ENCODE results near the gene APMAP. TPM values are rescaled to one million over a fixed set of nuclear protein-coding genes. Genes with fewer than 3 reads are reported as not detected.

APMAP gene
- total RNA-seq, 1 donor from 2014 or later, result 47.3 TPM

- peak; percentile 69 for ATAC-seq
- intact Hi-C loops (cut with DNase I), result loop anchor here (5.0 to 10.0 kb wide), 3 partner anchors 38 to 180 kb away; no protein-coding TSS in a partner anchor
These were observed 2.2 kb upstream of the APMAP start for GRCh38 chr20:24994470-24995368.

GRCh38 chr20:24994186-24994465 is 1.6 kb upstream of the APMAP start:
- intact Hi-C loops (cut with DNase I), result loop anchor here (10.0 kb wide), 1 partner anchor 181 kb away; no protein-coding TSS in a partner anchor
- DNase-seq (ENCODE audit: low spot score), result no peak

More at GRCh38 chr20:24994470-24995368, 2.2 kb upstream of the APMAP start:
- peak; percentile 91 for DNase-seq (ENCODE audit: low spot score)

DNA sequence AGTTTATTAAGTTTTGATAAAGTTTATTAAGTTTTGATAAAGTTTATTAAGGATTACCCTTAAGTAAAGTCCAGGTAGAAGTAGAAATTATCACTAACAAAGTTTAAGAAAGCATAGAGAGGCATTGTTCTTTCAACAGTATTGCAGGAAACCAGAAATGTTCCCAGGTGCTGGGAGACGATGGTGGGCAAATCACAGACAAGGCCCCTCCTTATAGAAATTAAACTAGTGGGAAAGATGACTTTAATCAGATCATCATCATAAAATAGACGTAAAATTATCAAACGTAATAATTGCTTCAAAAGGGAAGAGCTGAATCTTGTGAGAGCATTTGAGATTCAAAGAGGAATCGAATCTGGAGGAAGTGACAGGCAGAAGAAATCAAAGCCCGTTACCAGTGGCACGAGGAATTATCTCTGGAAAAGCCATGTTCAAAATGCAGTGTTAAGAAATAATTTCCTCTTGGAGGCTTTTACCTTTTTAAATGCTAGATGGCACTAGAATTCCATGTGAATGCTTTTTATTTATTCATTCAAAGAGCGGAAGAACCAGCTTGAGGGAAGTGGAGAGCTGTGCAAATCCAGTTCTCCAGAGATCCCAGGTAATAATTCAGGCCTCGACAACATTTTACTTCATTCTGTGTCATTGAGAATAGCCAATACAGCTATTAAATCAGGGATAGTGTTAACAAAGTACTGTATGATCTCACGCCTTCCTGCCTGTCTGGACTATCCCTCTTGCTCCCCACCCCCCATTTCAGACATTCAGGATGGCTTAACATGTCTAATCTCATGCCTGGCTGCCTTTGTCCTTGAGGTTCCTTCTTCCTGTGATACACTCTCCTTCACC is 1.0 kb upstream of the APMAP start:
- DNase-seq (ENCODE audit: low spot score) (peak; percentile 12), ATAC-seq (peak; percentile 59)
- intact Hi-C loops (cut with DNase I), result loop anchor here (10.0 kb wide), 1 partner anchor 181 kb away; no protein-coding TSS in a partner anchor

More at GRCh38 chr20:24994186-24994465, 1.6 kb upstream of the APMAP start:
- ATAC-seq, result no peak

DNA sequence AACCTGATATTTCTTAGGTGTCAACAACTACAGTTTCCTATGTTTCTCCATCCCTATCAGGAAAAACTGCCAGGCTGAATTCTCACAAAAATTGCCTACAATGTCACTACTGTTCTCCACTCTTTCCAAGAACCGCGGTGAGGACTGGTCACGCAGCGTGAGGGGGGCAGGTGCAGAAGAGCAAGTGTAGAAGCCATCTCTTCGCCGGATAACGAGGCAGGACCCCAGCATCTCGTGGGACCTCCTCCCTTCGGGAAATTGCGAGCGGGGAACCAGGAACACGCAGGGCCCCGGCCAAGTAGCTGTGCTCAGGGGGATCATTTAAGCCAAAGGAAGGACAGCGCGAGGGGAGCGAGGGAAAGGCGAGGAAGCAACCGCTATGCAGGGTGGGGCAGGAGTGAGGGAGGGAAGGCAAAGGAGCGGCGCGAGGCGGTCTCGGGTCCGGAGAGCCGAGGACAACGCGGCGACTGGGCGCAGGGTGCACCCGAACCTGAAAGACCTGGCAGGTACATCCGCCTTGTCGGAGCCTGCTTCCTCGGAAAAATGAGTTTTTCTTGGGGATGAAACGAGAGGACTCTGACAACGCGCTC is 559 bp downstream of the APMAP start:
- DNase-seq (ENCODE audit: low spot score) (peak; percentile 68), ATAC-seq (peak; percentile 16)
- intact Hi-C loops (cut with DNase I), result loop anchor here (10.0 kb wide), 1 partner anchor 183 kb away; no protein-coding TSS in a partner anchor

DNA sequence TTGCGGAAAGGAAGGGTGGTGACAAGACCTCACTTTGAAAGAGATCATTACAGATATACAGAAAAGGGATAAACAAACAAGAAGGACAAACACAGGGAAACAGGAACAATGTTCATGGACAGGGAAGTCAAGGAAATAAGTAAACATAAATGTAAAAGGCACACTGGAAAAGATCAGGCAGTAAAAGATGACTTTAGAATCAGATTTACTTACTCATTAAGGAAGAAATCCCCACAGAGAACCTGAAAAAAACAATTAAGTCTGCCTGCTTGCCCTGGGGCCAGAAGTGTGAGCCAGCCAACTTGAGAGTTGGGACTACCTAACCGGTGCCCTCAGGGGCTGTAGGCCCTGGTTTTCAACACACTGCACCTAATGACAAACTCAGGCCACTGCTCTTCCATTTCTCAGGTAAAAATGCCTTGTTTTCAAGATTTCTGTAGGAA is 1.7 kb downstream of the APMAP start:
- DNase-seq (ENCODE audit: low spot score), result peak; percentile 14

GRCh38 chr20:24989162-24989561 is 3.4 kb downstream of the APMAP start:
- intact Hi-C loops (cut with DNase I), result no loop called here
- DNase-seq (ENCODE audit: low spot score), result peak; percentile 23
- no peak for ATAC-seq

More for the DNA sequence above, 1.7 kb downstream of the APMAP start:
- intact Hi-C loops (cut with DNase I), result loop anchor here (10.0 kb wide), 1 partner anchor 184 kb away; no protein-coding TSS in a partner anchor
- no peak for ATAC-seq

GRCh38 chr20:24987873-24988835 is 4.4 kb downstream of the APMAP start:
- intact Hi-C loops (cut with DNase I), result no loop called here
- DNase-seq (ENCODE audit: low spot score) (peak; percentile 25), ATAC-seq (no peak)

- intact Hi-C loops (cut with DNase I), result no loop called here
- ATAC-seq, result no peak
- DNase-seq (ENCODE audit: low spot score), result no peak
These were observed 5.3 kb downstream of the APMAP start for GRCh38 chr20:24987244-24987643.

GRCh38 chr20:24986436-24987015 is 6.0 kb downstream of the APMAP start:
- ATAC-seq (no peak), DNase-seq (ENCODE audit: low spot score) (peak; percentile 28)
- intact Hi-C loops (cut with DNase I), result no loop called here

- peak; percentile 25 for ATAC-seq
- intact Hi-C loops (cut with DNase I), result no loop called here
These were observed 6.7 kb downstream of the APMAP start for GRCh38 chr20:24985802-24986201.

GRCh38 chr20:24984961-24985640 is 7.5 kb downstream of the APMAP start:
- intact Hi-C loops (cut with DNase I), result no loop called here
- no peak for ATAC-seq
- no peak for DNase-seq (ENCODE audit: low spot score)

More at GRCh38 chr20:24985802-24986201, 6.7 kb downstream of the APMAP start:
- peak; percentile 26 for DNase-seq (ENCODE audit: low spot score)

- DNase-seq (ENCODE audit: low spot score) (no peak), ATAC-seq (no peak)
- intact Hi-C loops (cut with DNase I), result no loop called here
These were observed 8.7 kb downstream of the APMAP start for GRCh38 chr20:24983896-24984295.

DNA sequence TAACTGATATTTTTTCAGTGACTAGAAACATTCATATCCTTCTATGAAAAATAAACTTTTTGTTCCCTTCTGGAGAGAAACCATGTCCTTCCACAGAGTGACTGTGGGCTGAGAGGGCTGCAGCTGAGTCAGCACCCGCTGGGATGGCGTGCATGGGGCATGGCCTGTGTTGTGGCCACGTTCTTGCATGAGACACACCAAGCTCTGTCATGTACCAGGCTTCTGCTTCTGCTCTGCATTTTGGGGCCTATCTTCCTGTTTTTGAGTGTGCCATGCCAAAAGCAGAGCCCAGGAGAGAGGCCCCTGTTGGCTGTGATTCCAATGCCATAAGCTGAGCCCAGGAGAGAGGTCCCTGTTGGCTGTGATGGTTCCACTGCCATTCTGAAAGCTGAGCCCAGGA is 10.8 kb downstream of the APMAP start:
- intact Hi-C loops (cut with DNase I), result no loop called here
- DNase-seq (ENCODE audit: low spot score), result no peak
- peak; percentile 83 for ATAC-seq

DNA sequence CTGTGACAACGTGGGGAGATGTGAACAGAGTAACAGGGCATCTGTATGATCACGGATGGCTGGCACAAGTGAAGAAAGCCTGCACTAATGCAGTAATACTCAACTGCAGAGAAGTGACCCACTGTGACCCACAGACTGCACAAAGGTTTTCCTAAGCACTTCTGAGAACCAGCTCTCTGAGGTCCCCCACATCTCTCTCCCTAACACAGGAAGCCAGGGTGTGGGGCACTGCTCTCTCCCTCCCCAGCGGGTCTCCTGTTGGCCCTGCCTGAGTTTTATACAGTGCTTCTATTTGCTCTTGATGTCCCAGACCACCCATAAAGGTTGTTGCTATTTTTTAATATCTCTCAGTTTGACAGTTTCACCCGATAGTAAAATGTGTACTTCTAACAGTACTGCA is 11.3 kb downstream of the APMAP start:
- DNase-seq (ENCODE audit: low spot score), result no peak
- intact Hi-C loops (cut with DNase I), result no loop called here
- ATAC-seq, result no peak

DNA sequence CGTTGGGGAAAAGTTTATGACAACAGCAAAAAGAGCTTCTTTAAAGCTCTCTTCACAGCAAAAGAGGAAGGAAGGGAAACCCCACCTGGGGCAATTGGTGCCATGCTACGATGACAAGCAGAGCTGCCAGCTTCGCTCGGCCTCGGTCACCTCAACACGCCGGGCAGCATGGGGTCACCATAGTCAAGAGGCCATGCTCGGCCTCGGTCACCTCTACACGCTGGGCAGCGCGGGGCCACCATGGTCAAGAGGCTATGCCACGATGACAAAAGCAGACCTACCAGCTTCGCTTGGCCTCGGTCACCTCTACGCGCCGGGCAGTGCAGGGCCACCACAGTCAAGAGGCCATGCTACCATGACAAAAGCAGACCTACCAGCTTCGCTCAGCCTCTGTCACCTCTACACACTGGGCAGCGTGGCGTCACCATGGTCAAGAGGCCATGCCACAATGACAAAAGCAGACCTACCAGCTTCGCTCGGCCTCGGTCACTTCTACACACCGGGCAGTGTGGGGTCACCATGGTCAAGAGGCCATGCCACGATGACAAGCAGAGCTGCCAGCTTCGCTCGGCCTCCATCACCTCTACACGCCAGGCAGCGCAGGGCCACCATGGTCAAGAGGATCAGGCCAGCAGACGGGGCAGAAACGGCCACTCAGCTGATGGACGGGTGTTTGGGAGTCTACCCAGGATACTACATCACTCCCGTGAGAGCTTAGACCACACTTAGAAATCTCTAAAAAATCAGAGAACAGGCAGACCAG is 12.1 kb downstream of the APMAP start:
- intact Hi-C loops (cut with DNase I), result no loop called here
- ATAC-seq (no peak), DNase-seq (ENCODE audit: low spot score) (no peak)

Measured in sciatic nerve (tissue), 2 donors.